SK-N-SH (cell line): Measurements from ENCODE around the gene MINDY3. TPM values are rescaled to one million over a fixed set of nuclear protein-coding genes. Genes with fewer than 3 reads are reported as not detected.

Source experiments
- CTCF ChIA-PET: fragments of 300-600, 350-600 bp; formaldehyde crosslinking; extraction: SDS; loops from one replicate; lab custom pipeline; 2021; lab: Yijun Ruan, JAX
- POLR2A ChIA-PET: fragments of 350-600 bp; sonication (Branson Sonifier 250); formaldehyde crosslinking; extraction: SDS; loops from one replicate; lab custom pipeline; 2020; ENCODE audit warnings: antibody characterized with exemption, inconsistent platforms; lab: Yijun Ruan, JAX
- DNase-seq: peaks from one replicate; pipeline ENCODE4 v3.0.0; 2012
- H2AFZ ChIP-seq: fragments of 200-600 bp; sonication (generic); 2 replicates; pipeline ENCODE4 v1.8.1; 2016; ENCODE audit warnings: antibody characterized with exemption, mild to moderate bottlenecking, low read depth
- H3F3A ChIP-seq: fragments of 200-600 bp; sonication (generic); replicated peaks from 2 replicates; pipeline ENCODE3; 2016; ENCODE audit warnings: antibody characterized with exemption, mild to moderate bottlenecking; ENCODE audit not compliant: insufficient read depth
- H3K27ac ChIP-seq, 2 experiments: fragments of 200-500 bp in 1 of 2; fragments of 200-600 bp in 1 of 2; sonication (Bioruptor generic) in 1 of 2; sonication (generic), shearing (Covaris generic) in 1 of 2; 2 replicates each; pipeline versions ENCODE4 v1.5.1 to v1.6.1; 2014 to 2016; ENCODE audit warnings: low read depth in 2 of 2, inconsistent platforms in 1 of 2, low read length in 1 of 2, mild to moderate bottlenecking in 1 of 2, mixed read lengths in 1 of 2
- H3K27me3 ChIP-seq: fragments of 200-600 bp; sonication (generic), shearing (Covaris generic); 2 replicates; pipeline ENCODE4 v1.6.1; 2016; ENCODE audit warnings: mixed run types; ENCODE audit not compliant: insufficient read depth
- H3K36me3 ChIP-seq, 2 experiments: fragments of 200-500 bp in 1 of 2; fragments of 200-600 bp in 1 of 2; sonication (Bioruptor generic) in 1 of 2; sonication (generic) in 1 of 2; replicated peaks in 1 of 2; 2 replicates each; pipeline versions ENCODE3 to v1.5.1; 2014 to 2016; ENCODE audit warnings: low read length in 1 of 2, mild to moderate bottlenecking in 1 of 2; ENCODE audit not compliant: insufficient read depth in 2 of 2, control insufficient read depth in 1 of 2
- H3K4me1 ChIP-seq, 2 experiments: fragments of 200-500 bp in 1 of 2; fragments of 200-600 bp in 1 of 2; sonication (Bioruptor generic) in 1 of 2; sonication (generic), shearing (Covaris generic) in 1 of 2; 2 replicates each; pipeline versions ENCODE4 v1.5.1 to v1.6.1; 2014 to 2016; ENCODE audit warnings: low read depth in 1 of 2, low read length in 1 of 2, mixed run types in 1 of 2; ENCODE audit not compliant: insufficient read depth in 2 of 2, control insufficient read depth in 1 of 2
- H3K4me2 ChIP-seq: fragments of 200-600 bp; sonication (generic), shearing (Covaris generic); 2 replicates; pipeline ENCODE4 v1.6.1; 2017; ENCODE audit warnings: mixed run types
- H3K4me3 ChIP-seq, 2 experiments: fragments of 200-500 bp in 1 of 2; fragments of 200-600 bp in 1 of 2; sonication (Bioruptor generic) in 1 of 2; sonication (generic), shearing (Covaris generic) in 1 of 2; 2 replicates each; pipeline versions ENCODE4 v1.5.1 to v1.8.1; 2014 to 2016; ENCODE audit warnings: low read depth in 2 of 2, inconsistent platforms in 1 of 2, low read length in 1 of 2, mild to moderate bottlenecking in 1 of 2, mixed read lengths in 1 of 2, moderate library complexity in 1 of 2
- H3K79me2 ChIP-seq: fragments of 200-600 bp; sonication (generic); 2 replicates; pipeline ENCODE4 v1.8.1; 2017; ENCODE audit warnings: mild to moderate bottlenecking; ENCODE audit not compliant: insufficient read depth
- H3K9ac ChIP-seq: fragments of 200-600 bp; sonication (generic); 2 replicates; pipeline ENCODE4 v1.6.1; 2017; ENCODE audit warnings: mixed run types
- H3K9me2 ChIP-seq: fragments of 200-600 bp; sonication (generic); 2 replicates; pipeline ENCODE4 v1.6.1; 2017; ENCODE audit warnings: mixed run types
- H3K9me3 ChIP-seq: fragments of 200-600 bp; sonication (generic); 2 replicates; pipeline ENCODE4 v1.6.1; 2017; ENCODE audit warnings: mixed run types, mild to moderate bottlenecking, moderate library complexity
- H4K20me1 ChIP-seq: fragments of 200-600 bp; sonication (generic); 2 replicates; pipeline ENCODE4 v1.6.1; 2017; ENCODE audit warnings: mild to moderate bottlenecking, mixed run types; ENCODE audit not compliant: insufficient read depth
- ELF1 ChIP-seq: IDR thresholded peaks from 2 replicates; pipeline ENCODE4 v1.4.0; 2012
- MXI1 ChIP-seq: IDR thresholded peaks from 2 replicates; pipeline ENCODE4 v1.6.1; 2012; ENCODE audit warnings: mild to moderate bottlenecking, low read depth, low read length, improper control_type of control experiment
- NFIC ChIP-seq: IDR thresholded peaks from 2 replicates; pipeline ENCODE4 v1.4.0; 2012; ENCODE audit warnings: borderline replicate concordance
- RXRA ChIP-seq: IDR thresholded peaks from 2 replicates; pipeline ENCODE4 v1.4.0; 2012; ENCODE audit warnings: low read depth, mild to moderate bottlenecking, borderline replicate concordance
- TCF12 ChIP-seq: IDR thresholded peaks from 2 replicates; pipeline ENCODE4 v1.4.0; 2012
- USF2 ChIP-seq: fragments of 150-350 bp; IDR thresholded peaks from 2 replicates; pipeline ENCODE4 v1.6.1; 2017; ENCODE audit warnings: antibody characterized with exemption, low read length, low read depth, borderline replicate concordance
- YY1 ChIP-seq: IDR thresholded peaks from 2 replicates; pipeline ENCODE4 v1.4.0; 2012; ENCODE audit warnings: low read depth, mild to moderate bottlenecking
- WGBS: methylation state at CpG from one replicate; pipeline ENCODE4 v1.1.6; 2017; ENCODE audit warnings: low lambda C conversion rate; 5-methylcytosine and 5-hydroxymethylcytosine counted together
- polyA plus RNA-seq, 3 experiments: library from polyadenylated mRNA; depleted of rRNA; stranded (reverse); fragments of >200 nt; gene quantifications; 2 replicates each; pipeline ENCODE4 v1.2.3, GENCODE V29; 2012
- TF ChIP-seq, protein P1 (sequence below): IDR thresholded peaks from 2 replicates; pipeline ENCODE4 v1.4.0; 2012; ENCODE audit warnings: low read depth
- TF ChIP-seq, protein P2 (sequence below): IDR thresholded peaks from 2 replicates; pipeline ENCODE4 v1.6.1; 2012; ENCODE audit warnings: mild to moderate bottlenecking, low read depth, low read length, moderate library complexity
- TF ChIP-seq, protein P3 (sequence below): fragments of 150-350 bp; IDR thresholded peaks from 2 replicates; pipeline ENCODE4 v1.6.1; 2016; ENCODE audit warnings: mild to moderate bottlenecking, low read depth, low read length
- TF ChIP-seq, protein P4 (sequence below): IDR thresholded peaks from 2 replicates; pipeline ENCODE4 v1.4.0; 2012; ENCODE audit warnings: low read depth, borderline replicate concordance

The MINDY3 gene
- polyA plus RNA-seq, 1 of the 3 experiments (the other 2 are of a cell fraction): 9.5 TPM

- no peak for DNase-seq
- no peaks in the 10 kb centered on the region for H3K9me3 ChIP-seq
- no peaks in the 10 kb centered on the region for H4K20me1 ChIP-seq
- no peak overlapping the region for H3K4me2 ChIP-seq
- H3K27me3 ChIP-seq: no peaks in the 10 kb centered on the region
- H3K4me3 ChIP-seq: no peak overlapping the region
- no peak overlapping the region for H2AFZ ChIP-seq
- no peaks in the 10 kb centered on the region for H3K9me2 ChIP-seq
- H3K27ac ChIP-seq: no peak overlapping the region
- CTCF ChIA-PET: no interaction called here
- POLR2A ChIA-PET: no interaction called here
- WGBS: 97% methylated on average over 3 of the region's 3 CpGs
- peaks cover 27 to 28% of the 10 kb centered on the region in 2 experiments for H3K36me3 ChIP-seq
- TF ChIP-seq, protein P1, sequence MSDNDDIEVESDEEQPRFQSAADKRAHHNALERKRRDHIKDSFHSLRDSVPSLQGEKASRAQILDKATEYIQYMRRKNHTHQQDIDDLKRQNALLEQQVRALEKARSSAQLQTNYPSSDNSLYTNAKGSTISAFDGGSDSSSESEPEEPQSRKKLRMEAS: no peak
- TF ChIP-seq, protein P2, sequence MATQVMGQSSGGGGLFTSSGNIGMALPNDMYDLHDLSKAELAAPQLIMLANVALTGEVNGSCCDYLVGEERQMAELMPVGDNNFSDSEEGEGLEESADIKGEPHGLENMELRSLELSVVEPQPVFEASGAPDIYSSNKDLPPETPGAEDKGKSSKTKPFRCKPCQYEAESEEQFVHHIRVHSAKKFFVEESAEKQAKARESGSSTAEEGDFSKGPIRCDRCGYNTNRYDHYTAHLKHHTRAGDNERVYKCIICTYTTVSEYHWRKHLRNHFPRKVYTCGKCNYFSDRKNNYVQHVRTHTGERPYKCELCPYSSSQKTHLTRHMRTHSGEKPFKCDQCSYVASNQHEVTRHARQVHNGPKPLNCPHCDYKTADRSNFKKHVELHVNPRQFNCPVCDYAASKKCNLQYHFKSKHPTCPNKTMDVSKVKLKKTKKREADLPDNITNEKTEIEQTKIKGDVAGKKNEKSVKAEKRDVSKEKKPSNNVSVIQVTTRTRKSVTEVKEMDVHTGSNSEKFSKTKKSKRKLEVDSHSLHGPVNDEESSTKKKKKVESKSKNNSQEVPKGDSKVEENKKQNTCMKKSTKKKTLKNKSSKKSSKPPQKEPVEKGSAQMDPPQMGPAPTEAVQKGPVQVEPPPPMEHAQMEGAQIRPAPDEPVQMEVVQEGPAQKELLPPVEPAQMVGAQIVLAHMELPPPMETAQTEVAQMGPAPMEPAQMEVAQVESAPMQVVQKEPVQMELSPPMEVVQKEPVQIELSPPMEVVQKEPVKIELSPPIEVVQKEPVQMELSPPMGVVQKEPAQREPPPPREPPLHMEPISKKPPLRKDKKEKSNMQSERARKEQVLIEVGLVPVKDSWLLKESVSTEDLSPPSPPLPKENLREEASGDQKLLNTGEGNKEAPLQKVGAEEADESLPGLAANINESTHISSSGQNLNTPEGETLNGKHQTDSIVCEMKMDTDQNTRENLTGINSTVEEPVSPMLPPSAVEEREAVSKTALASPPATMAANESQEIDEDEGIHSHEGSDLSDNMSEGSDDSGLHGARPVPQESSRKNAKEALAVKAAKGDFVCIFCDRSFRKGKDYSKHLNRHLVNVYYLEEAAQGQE: no peak
- TF ChIP-seq, protein P3, sequence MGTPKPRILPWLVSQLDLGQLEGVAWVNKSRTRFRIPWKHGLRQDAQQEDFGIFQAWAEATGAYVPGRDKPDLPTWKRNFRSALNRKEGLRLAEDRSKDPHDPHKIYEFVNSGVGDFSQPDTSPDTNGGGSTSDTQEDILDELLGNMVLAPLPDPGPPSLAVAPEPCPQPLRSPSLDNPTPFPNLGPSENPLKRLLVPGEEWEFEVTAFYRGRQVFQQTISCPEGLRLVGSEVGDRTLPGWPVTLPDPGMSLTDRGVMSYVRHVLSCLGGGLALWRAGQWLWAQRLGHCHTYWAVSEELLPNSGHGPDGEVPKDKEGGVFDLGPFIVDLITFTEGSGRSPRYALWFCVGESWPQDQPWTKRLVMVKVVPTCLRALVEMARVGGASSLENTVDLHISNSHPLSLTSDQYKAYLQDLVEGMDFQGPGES: no peak
- TF ChIP-seq, protein P4, sequence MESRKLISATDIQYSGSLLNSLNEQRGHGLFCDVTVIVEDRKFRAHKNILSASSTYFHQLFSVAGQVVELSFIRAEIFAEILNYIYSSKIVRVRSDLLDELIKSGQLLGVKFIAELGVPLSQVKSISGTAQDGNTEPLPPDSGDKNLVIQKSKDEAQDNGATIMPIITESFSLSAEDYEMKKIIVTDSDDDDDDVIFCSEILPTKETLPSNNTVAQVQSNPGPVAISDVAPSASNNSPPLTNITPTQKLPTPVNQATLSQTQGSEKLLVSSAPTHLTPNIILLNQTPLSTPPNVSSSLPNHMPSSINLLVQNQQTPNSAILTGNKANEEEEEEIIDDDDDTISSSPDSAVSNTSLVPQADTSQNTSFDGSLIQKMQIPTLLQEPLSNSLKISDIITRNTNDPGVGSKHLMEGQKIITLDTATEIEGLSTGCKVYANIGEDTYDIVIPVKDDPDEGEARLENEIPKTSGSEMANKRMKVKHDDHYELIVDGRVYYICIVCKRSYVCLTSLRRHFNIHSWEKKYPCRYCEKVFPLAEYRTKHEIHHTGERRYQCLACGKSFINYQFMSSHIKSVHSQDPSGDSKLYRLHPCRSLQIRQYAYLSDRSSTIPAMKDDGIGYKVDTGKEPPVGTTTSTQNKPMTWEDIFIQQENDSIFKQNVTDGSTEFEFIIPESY: no peak
- no peak for TF ChIP-seq NFIC
- H3K9ac ChIP-seq: no peak overlapping the region
- H3F3A ChIP-seq: peaks cover 7% of the 10 kb centered on the region
- no peaks in the 10 kb centered on the region; a peak in 1 of 4 replicates for H3K4me1 ChIP-seq
- 0 out of 2 replicates have a peak, but pooled peaks cover 11% of the 10 kb centered on the region for H3K79me2 ChIP-seq
Measured at GRCh38 chr10:15841696-15842095, 18.6 kb downstream of the MINDY3 start.

GRCh38 chr10:15836807-15837206 lies 23.5 kb downstream of the MINDY3 start:
- H3K27ac ChIP-seq: no peak overlapping the region
- H3K4me1 ChIP-seq: no peaks in the 10 kb centered on the region
- no peaks in the 10 kb centered on the region for H3K27me3 ChIP-seq
- peaks cover 28 to 36% of the 10 kb centered on the region in 2 experiments for H3K36me3 ChIP-seq
- H2AFZ ChIP-seq: no peak overlapping the region
- H3K4me2 ChIP-seq: no peak overlapping the region
- no peaks in the 10 kb centered on the region for H4K20me1 ChIP-seq
- no peaks in the 10 kb centered on the region for H3K9me3 ChIP-seq
- ChIA-PET POLR2A (no interaction called here), CTCF (interaction anchor here (2.3 kb wide), 1 partner anchor 403 kb away, joined by 4 read pairs; no protein-coding TSS in a partner anchor)
- 94% methylated on average over 4 of the region's 4 CpGs for WGBS
- H3K79me2 ChIP-seq: no peaks in the 10 kb centered on the region
- no peak overlapping the region for H3K9ac ChIP-seq
- H3K4me3 ChIP-seq: no peak overlapping the region
- DNase-seq: no peak
- no peaks in the 10 kb centered on the region for H3K9me2 ChIP-seq
- no peaks in the 10 kb centered on the region for H3F3A ChIP-seq
- TF ChIP-seq YY1 (no peak), USF2 (no peak), ELF1 (no peak), TCF12 (no peak), MXI1 (no peak), RXRA (no peak)
